Measurements from ENCODE around the gene TSC22D2.

DNA sequence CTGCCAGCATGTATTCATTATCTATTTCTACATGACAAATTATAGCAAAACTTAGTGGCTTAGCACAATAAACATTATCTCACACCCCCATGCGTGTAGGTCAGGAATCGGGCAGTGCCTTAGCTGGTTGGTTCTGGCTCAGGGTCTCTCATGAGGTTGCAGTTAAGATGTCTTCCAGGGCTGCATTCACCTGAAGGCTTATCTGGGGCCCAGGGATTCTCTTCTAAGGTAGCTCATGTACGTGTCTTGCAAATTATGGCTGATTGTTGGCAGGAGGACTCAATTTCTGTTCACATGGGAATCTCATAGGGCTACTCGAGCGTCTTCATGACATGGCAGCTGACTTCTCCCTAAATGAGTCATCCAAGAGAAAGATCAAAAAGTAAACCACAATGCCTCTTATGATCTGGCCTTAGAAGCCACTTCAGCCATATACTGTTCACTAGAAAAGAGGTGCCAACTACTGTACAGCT lies 42.9 kb upstream of the TSC22D2 start:
- TF ChIP-seq, protein P1, sequence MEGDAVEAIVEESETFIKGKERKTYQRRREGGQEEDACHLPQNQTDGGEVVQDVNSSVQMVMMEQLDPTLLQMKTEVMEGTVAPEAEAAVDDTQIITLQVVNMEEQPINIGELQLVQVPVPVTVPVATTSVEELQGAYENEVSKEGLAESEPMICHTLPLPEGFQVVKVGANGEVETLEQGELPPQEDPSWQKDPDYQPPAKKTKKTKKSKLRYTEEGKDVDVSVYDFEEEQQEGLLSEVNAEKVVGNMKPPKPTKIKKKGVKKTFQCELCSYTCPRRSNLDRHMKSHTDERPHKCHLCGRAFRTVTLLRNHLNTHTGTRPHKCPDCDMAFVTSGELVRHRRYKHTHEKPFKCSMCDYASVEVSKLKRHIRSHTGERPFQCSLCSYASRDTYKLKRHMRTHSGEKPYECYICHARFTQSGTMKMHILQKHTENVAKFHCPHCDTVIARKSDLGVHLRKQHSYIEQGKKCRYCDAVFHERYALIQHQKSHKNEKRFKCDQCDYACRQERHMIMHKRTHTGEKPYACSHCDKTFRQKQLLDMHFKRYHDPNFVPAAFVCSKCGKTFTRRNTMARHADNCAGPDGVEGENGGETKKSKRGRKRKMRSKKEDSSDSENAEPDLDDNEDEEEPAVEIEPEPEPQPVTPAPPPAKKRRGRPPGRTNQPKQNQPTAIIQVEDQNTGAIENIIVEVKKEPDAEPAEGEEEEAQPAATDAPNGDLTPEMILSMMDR (IDR thresholded peaks at IDR 0.05) = no peak
- TF ChIP-seq POLR2A (IDR thresholded peaks at IDR 0.05) = no peak

Data from thyroid gland (tissue), 4 donors.